HFFc6 (cell line): Measurements from ENCODE around the gene PARVG. TPM values are rescaled to one million over a fixed set of nuclear protein-coding genes. Genes with fewer than 3 reads are reported as not detected.

Source experiments
- DNase-seq: peaks from one replicate; pipeline ENCODE4 v3.0.0-alpha.2; 2018
- H3K27ac Mint-ChIP-seq: 2 replicates; pipeline ENCODE4 v1.8.0; 2020; ENCODE audit warnings: mild to moderate bottlenecking, mixed read lengths
- H3K27me3 Mint-ChIP-seq: 2 replicates; pipeline ENCODE4 v1.8.0; 2021; ENCODE audit warnings: mild to moderate bottlenecking, moderate library complexity, mixed read lengths; ENCODE audit not compliant: insufficient read depth
- H3K36me3 Mint-ChIP-seq: 2 replicates; pipeline ENCODE4 v1.8.0; 2021; ENCODE audit warnings: low read depth, mixed read lengths
- H3K4me1 Mint-ChIP-seq: 2 replicates; pipeline ENCODE4 v1.8.0; 2020; ENCODE audit warnings: low read depth, mixed read lengths
- H3K4me3 Mint-ChIP-seq: 2 replicates; pipeline ENCODE4 v1.8.0; 2020; ENCODE audit warnings: mild to moderate bottlenecking, moderate library complexity, mixed read lengths
- H3K9me3 Mint-ChIP-seq: 2 replicates; pipeline ENCODE4 v1.8.0; 2020; ENCODE audit warnings: mild to moderate bottlenecking, mixed read lengths
- CTCF ChIP-seq: fragments of 200-600 bp; sonication (generic); IDR thresholded peaks from 2 replicates; pipeline ENCODE4 v1.5.0; 2021; ENCODE audit warnings: antibody characterized with exemption, mild to moderate bottlenecking
- long read RNA-seq: library from polyadenylated mRNA; unstranded; transcript quantifications from one replicate; pipeline ENCODE4 v2.0.0, GENCODE V29; 2019
- total RNA-seq, 6 experiments: library from RNA; stranded (reverse); fragmentation: NEBNext Ultra II Directional; extraction: Animal tissue kit (Norgen Biotek cat#: 25700); gene quantifications; 2 replicates in 1 of 6; 3 replicates in 5 of 6; pipeline ENCODE4 v1.2.3, GENCODE V29; 2021

The PARVG gene, protein sequence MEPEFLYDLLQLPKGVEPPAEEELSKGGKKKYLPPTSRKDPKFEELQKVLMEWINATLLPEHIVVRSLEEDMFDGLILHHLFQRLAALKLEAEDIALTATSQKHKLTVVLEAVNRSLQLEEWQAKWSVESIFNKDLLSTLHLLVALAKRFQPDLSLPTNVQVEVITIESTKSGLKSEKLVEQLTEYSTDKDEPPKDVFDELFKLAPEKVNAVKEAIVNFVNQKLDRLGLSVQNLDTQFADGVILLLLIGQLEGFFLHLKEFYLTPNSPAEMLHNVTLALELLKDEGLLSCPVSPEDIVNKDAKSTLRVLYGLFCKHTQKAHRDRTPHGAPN
- not detected for total RNA-seq
- long read RNA-seq = 0 reads

DNA sequence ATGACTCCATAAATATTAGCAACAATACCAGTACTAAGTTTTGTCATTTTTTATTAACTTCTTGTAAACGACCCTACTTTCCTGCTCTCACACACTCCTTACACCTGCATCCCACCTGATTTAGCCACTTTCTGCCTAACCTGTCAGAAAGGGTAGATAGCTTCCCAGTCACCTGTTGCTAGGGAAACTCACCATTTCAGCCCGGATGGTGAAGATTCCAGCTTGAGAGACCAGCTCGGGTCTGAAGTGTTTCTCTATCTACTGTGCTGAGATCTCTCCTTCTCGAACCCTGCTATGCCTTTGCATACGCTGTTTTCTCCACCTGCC, at the start of gene PARVG:
PARVG (plus strand) TSS at position 220 of the 327 bp plus-strand sequence. CDS start 2,405 bp downstream, outside the sequence.
- no peaks in the 10 kb centered on the region for H3K9me3 Mint-ChIP-seq
- DNase-seq = no peak
- H3K4me1 Mint-ChIP-seq = no peaks in the 10 kb centered on the region
- H3K4me3 Mint-ChIP-seq = no peak within 1 kb of the TSS
- TF ChIP-seq CTCF = no peak
- H3K36me3 Mint-ChIP-seq = no peaks in the 10 kb centered on the region
- H3K27me3 Mint-ChIP-seq = peaks cover 24% of the 10 kb centered on the region
- no peak within 1 kb of the TSS for H3K27ac Mint-ChIP-seq

GRCh38 chr22:44131412-44131811, 49.3 kb upstream of the PARVG start:
- H3K4me3 Mint-ChIP-seq = no peak overlapping the region
- peaks cover 28% of the 10 kb centered on the region for H3K36me3 Mint-ChIP-seq
- peaks cover 9% of the 10 kb centered on the region for H3K9me3 Mint-ChIP-seq
- no peak for TF ChIP-seq CTCF
- peaks cover 6% of the 10 kb centered on the region; the same call in 1 of the 2 replicates for H3K4me1 Mint-ChIP-seq
- H3K27me3 Mint-ChIP-seq = no peaks in the 10 kb centered on the region; the same call in 1 of the 2 replicates
- H3K27ac Mint-ChIP-seq = no peak overlapping the region
- DNase-seq = no peak

DNA sequence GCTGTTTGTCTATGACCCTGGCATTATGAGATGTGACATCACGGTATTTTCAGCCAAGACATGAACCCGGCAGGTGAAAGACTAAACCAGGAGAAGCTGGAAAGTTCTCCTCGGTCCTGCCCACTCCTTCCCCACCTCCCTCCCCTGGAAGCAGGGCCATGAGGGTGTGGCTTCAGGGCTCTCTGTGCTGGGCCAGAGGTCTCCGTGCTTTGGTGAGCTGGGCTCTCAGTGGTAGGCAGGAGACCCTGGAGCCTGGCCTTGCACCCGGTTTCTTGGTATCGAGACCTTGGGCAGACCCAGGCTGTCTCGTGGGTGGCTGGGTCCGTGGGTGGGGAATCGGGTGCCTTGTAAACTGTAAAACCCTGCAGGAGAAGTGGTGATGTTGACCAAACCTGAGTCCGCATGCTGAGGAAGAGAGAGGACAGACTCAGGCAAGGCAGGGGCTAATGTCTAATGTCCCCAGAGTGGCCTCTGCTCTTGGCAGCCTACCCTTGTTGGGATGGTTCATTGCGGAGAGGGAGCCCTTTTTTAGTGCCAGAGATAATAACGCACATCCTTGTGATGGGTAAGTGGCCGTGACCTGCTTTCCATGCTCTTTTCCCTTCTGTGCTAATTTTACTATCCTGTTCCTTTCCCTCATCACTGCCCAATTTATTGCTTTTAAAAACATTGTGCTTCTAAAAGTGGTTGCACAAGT, 48.6 kb upstream of the PARVG start:
- Mint-ChIP-seq H3K4me3 (no peak overlapping the region), H3K27me3 (no peaks in the 10 kb centered on the region; the same call in 1 of the 2 replicates), H3K27ac (no peak overlapping the region), H3K4me1 (peaks cover 6% of the 10 kb centered on the region; the same call in 1 of the 2 replicates), H3K9me3 (peaks cover 12% of the 10 kb centered on the region), H3K36me3 (peaks cover 28% of the 10 kb centered on the region)
- DNase-seq = no peak
- no peak for TF ChIP-seq CTCF

DNA sequence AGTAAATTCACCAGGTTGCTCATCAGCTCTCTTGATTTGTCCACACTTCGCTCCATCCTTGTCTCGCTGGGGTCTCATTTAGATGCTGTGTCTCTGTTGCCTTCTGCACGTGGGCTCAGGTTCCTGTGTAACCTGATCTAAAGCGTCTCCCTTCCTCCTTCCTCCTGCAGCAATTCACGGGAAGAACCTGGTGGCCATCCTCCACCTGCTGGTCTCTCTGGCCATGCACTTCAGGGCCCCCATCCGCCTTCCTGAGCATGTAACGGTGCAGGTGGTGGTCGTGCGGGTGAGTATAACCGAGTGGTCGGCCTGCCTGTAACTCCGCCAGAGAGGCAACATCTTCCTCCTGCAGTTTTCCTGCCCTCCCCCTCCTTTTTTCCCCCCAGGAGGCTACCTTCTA, 48.0 kb upstream of the PARVG start:
- peaks cover 18% of the 10 kb centered on the region for H3K9me3 Mint-ChIP-seq
- DNase-seq = no peak
- peaks cover 28% of the 10 kb centered on the region for H3K36me3 Mint-ChIP-seq
- H3K27ac Mint-ChIP-seq = no peak overlapping the region
- H3K27me3 Mint-ChIP-seq = no peaks in the 10 kb centered on the region; the same call in 1 of the 2 replicates
- no peak overlapping the region for H3K4me3 Mint-ChIP-seq
- peaks cover 6% of the 10 kb centered on the region; the same call in 1 of the 2 replicates for H3K4me1 Mint-ChIP-seq
- no peak for TF ChIP-seq CTCF

- Mint-ChIP-seq H3K4me3 (no peak overlapping the region), H3K36me3 (peaks cover 32% of the 10 kb centered on the region), H3K27me3 (no peaks in the 10 kb centered on the region; the same call in 1 of the 2 replicates), H3K9me3 (peaks cover 20% of the 10 kb centered on the region), H3K4me1 (peaks cover 6% of the 10 kb centered on the region; the same call in 1 of the 2 replicates), H3K27ac (no peak overlapping the region)
- DNase-seq = no peak
- TF ChIP-seq CTCF = no peak
Measured at GRCh38 chr22:44133161-44133560, 47.6 kb upstream of the PARVG start.
